Measurements from ENCODE around the gene MACROD2. TPM values are rescaled to one million over a fixed set of nuclear protein-coding genes. Genes with fewer than 3 reads are reported as not detected.

Gene MACROD2
- total and polyA plus RNA-seq, 9 donors = 2.0 to 4.9 (median 3.1) TPM

DNA sequence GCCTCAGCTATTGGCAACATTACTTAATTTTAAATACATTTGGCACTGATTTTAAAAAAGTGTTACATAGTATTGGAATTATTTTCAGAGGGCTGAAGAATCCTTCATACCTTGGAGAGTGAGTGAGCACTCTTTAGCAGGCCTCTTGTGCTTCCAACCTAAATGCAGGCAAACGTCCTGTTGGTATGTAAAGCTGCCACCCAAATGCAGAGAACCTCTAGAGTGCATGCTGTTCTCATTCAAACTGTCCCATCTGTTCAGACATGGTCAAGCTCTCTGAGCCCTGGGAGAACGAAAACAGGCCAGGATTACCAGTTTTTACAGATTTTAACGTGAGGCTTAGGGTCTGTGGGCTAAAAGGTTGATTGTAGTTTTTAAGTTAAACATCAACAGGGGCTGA is 720.1 kb downstream of the MACROD2 start:
- no peaks in the 10 kb centered on the region for H3K4me1 ChIP-seq (ENCODE audit: control insufficient read depth, insufficient read depth, low read length)
- H3K36me3 ChIP-seq (ENCODE audit: control insufficient read depth, insufficient read depth, low read length) = no peaks in the 10 kb centered on the region
- no peaks in the 10 kb centered on the region for H3K27me3 ChIP-seq (ENCODE audit: control insufficient read depth, insufficient read depth, low read length)
- H3K9me3 ChIP-seq (replicated peaks; ENCODE audit: control insufficient read depth, low read depth, low read length) = no peaks in the 10 kb centered on the region
- no peak for DNase-seq
- WGBS (ENCODE audit: insufficient coverage) = 50% methylated on average over 1 of the region's 3 CpGs
- no peak overlapping the region for H3K4me3 ChIP-seq (ENCODE audit: low read length)
- H3K27ac ChIP-seq (ENCODE audit: low read length) = no peak overlapping the region

DNA sequence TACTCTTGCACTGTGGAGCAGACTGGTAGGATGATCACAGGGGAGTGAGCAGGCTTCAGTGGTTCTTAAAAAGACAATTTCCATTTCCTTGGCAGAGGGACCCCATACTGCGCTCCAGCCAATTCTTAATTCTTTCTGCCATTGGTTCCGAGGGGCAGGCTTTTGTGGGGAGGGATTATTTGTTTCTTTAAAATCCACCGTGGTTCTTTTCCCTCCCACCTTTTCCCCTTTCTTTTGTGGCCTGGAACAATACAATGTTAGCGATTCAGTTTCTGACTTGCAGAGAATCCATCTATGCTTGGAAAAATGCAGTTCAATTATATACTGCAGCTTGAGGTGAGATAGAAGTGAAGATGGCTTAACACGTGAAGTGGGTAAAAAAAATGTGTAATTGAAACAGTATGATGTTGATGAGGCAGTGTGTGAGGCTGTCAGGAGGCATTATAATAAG is 721.1 kb downstream of the MACROD2 start:
- H3K36me3 ChIP-seq (ENCODE audit: control insufficient read depth, insufficient read depth, low read length) = no peaks in the 10 kb centered on the region
- no peaks in the 10 kb centered on the region for H3K9me3 ChIP-seq (replicated peaks; ENCODE audit: control insufficient read depth, low read depth, low read length)
- no peaks in the 10 kb centered on the region for H3K27me3 ChIP-seq (ENCODE audit: control insufficient read depth, insufficient read depth, low read length)
- 64% methylated on average over 1 of the region's 5 CpGs for WGBS (ENCODE audit: insufficient coverage)
- H3K4me3 ChIP-seq (ENCODE audit: low read length) = no peak overlapping the region
- H3K4me1 ChIP-seq (ENCODE audit: control insufficient read depth, insufficient read depth, low read length) = no peaks in the 10 kb centered on the region
- no peak overlapping the region for H3K27ac ChIP-seq (ENCODE audit: low read length)
- DNase-seq = peak; percentile 13

DNA sequence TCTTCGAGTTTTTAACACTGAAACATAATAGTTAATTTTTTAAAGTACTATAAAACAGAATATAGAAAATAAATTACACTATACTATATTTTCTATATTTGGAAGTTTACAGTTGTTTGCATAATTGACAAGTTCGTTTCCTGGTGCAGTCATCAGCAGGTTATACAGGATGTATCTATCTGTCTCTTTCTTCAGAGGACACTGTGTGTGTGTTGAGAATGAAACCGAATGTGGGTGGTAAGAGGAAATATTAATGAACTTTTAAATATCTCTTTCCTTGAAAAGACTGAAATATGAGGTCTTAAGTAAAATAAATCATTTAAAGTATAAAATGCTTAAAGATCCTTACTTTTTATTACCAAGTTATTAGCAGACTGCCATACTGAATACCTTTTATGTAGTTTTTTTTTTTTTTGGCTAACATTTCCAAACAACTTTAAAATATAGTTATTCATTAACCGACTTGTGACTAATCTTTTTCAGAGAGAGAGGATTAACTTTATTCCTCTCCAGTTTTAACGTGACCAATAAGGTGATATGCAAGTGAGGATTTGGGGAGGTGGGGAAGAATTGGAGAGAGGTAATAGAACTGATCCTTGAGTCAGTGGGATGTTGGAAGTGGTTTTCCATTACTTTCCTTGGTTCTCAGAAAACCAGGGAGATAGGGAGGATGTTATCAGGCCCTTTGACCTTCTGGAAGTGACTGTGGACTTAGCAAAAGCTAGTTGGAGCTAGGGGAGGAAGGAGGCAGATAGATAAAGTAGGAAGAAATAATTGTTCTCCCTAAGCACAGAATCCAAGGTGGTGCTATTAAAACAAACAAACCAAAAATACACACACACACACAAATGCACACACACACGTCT is 722.1 kb downstream of the MACROD2 start:
- Histone ChIP-seq H3K27ac (ENCODE audit: low read length) (no peak overlapping the region), H3K4me1 (ENCODE audit: control insufficient read depth, insufficient read depth, low read length) (no peaks in the 10 kb centered on the region), H3K4me3 (ENCODE audit: low read length) (no peak overlapping the region), H3K36me3 (ENCODE audit: control insufficient read depth, insufficient read depth, low read length) (no peaks in the 10 kb centered on the region), H3K9me3 (replicated peaks; ENCODE audit: control insufficient read depth, low read depth, low read length) (no peaks in the 10 kb centered on the region), H3K27me3 (ENCODE audit: control insufficient read depth, insufficient read depth, low read length) (no peaks in the 10 kb centered on the region)
- WGBS (ENCODE audit: insufficient coverage) = no CpG with 5 or more reads among the region's 6 CpGs
- DNase-seq = no peak

DNA sequence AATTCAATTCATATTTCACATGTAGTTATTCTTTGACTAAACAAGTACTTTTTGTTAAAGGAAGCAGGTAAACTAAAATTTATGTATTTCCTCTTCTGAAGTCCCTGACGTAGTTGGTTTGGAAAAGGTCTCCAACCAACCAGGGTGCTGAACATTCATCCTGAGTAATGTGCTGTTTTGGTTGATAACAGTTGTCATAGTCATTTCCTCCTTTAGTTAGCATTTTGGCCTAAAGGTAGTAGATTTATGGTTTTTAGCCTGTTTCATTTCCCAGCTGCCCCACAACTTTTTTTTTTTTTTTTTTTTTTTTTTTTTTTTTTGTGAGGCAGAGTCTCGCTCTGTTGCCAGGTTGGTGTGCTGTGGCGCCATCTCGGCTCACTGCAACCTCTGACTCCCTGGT is 724.9 kb downstream of the MACROD2 start:
- WGBS (ENCODE audit: insufficient coverage) = no CpG with 5 or more reads among the region's 4 CpGs
- Histone ChIP-seq H3K27ac (ENCODE audit: low read length) (no peak overlapping the region), H3K9me3 (replicated peaks; ENCODE audit: control insufficient read depth, low read depth, low read length) (no peaks in the 10 kb centered on the region), H3K27me3 (ENCODE audit: control insufficient read depth, insufficient read depth, low read length) (no peaks in the 10 kb centered on the region), H3K4me1 (ENCODE audit: control insufficient read depth, insufficient read depth, low read length) (no peaks in the 10 kb centered on the region), H3K4me3 (ENCODE audit: low read length) (no peak overlapping the region), H3K36me3 (ENCODE audit: control insufficient read depth, insufficient read depth, low read length) (no peaks in the 10 kb centered on the region)
- DNase-seq = no peak

DNA sequence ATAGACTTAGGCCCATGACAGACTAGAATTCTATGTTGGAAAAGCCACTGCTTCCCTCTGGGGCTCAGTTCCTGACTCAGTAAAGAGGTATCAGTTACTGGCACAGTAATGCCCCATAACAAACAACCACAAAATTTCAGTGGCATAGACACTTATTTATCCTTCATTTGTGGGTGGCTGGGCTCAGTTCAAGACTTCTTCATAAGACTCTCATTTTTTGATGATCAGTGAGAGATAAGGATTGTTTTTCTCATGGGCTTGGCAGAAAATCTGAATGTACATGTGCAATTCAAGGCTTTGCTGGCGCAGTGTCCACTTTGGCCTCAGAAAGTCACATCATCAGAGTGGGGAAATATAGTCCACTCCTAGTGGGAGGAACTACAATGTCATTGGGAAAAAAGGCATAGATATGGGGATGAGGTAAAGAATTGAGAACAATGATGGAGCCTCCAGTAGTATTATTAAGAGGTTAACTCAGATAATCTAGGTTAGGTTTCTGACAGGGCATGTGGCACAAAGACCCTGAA is 726.7 kb downstream of the MACROD2 start:
- no peak overlapping the region for H3K4me3 ChIP-seq (ENCODE audit: low read length)
- H3K36me3 ChIP-seq (ENCODE audit: control insufficient read depth, insufficient read depth, low read length) = no peaks in the 10 kb centered on the region
- DNase-seq = no peak
- H3K9me3 ChIP-seq (replicated peaks; ENCODE audit: control insufficient read depth, low read depth, low read length) = no peaks in the 10 kb centered on the region
- H3K4me1 ChIP-seq (ENCODE audit: control insufficient read depth, insufficient read depth, low read length) = no peaks in the 10 kb centered on the region
- WGBS (ENCODE audit: insufficient coverage) = 100% methylated on average over 1 of the region's 1 CpG
- H3K27ac ChIP-seq (ENCODE audit: low read length) = no peak overlapping the region
- H3K27me3 ChIP-seq (ENCODE audit: control insufficient read depth, insufficient read depth, low read length) = no peaks in the 10 kb centered on the region

DNA sequence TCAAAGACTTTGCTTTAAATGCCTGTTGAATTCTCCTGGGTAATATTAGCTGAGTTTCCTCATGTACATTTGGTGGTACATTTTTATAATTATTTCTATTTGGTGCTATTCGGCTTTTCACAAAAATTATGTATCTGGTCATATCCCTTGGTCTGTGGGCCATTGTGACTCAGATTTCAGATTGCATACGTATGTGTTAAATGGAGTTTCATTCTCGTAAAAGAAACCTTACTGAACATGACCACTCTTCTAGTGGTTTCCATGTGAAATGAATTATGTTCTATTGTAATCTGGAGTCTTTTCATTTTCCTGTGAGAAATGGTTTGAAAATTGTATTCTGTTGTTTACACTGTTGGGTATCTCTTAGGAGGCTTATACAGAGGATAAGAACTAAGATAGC is 728.3 kb downstream of the MACROD2 start:
- no CpG with 5 or more reads among the region's 3 CpGs for WGBS (ENCODE audit: insufficient coverage)
- H3K9me3 ChIP-seq (replicated peaks; ENCODE audit: control insufficient read depth, low read depth, low read length) = no peaks in the 10 kb centered on the region
- H3K27ac ChIP-seq (ENCODE audit: low read length) = no peak overlapping the region

DNA sequence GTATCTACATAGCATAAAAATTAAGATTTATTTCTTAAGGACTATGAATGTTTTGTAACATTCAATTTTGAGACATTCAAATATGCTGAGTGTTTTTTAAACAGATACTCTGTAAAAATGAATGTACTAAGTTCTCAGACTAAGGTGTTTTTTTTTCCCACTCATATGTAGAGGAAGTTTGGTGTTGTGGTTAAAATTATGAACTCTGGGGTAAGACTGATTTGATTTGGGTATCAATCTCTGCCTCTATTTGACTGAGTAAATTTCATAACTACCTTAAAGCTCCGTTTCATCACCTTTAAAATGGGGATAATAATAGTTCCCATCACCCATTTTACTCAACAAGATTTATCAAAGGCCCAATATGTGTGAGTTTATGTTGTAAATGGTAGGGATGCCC is 728.7 kb downstream of the MACROD2 start:
- H3K27ac ChIP-seq (ENCODE audit: low read length) = no peak overlapping the region
- no peaks in the 10 kb centered on the region for H3K36me3 ChIP-seq (ENCODE audit: control insufficient read depth, insufficient read depth, low read length)
- no peaks in the 10 kb centered on the region for H3K27me3 ChIP-seq (ENCODE audit: control insufficient read depth, insufficient read depth, low read length)
- no peak overlapping the region for H3K4me3 ChIP-seq (ENCODE audit: low read length)
- WGBS (ENCODE audit: insufficient coverage) = no CpG with 5 or more reads among the region's 1 CpG
- H3K4me1 ChIP-seq (ENCODE audit: control insufficient read depth, insufficient read depth, low read length) = no peaks in the 10 kb centered on the region
- DNase-seq = no peak
- H3K9me3 ChIP-seq (replicated peaks; ENCODE audit: control insufficient read depth, low read depth, low read length) = no peaks in the 10 kb centered on the region

More for the DNA sequence above, 728.3 kb downstream of the MACROD2 start:
- H3K36me3 ChIP-seq (ENCODE audit: control insufficient read depth, insufficient read depth, low read length) = no peaks in the 10 kb centered on the region
- H3K4me3 ChIP-seq (ENCODE audit: low read length) = no peak overlapping the region
- H3K27me3 ChIP-seq (ENCODE audit: control insufficient read depth, insufficient read depth, low read length) = no peaks in the 10 kb centered on the region
- H3K4me1 ChIP-seq (ENCODE audit: control insufficient read depth, insufficient read depth, low read length) = no peaks in the 10 kb centered on the region
- no peak for DNase-seq

DNA sequence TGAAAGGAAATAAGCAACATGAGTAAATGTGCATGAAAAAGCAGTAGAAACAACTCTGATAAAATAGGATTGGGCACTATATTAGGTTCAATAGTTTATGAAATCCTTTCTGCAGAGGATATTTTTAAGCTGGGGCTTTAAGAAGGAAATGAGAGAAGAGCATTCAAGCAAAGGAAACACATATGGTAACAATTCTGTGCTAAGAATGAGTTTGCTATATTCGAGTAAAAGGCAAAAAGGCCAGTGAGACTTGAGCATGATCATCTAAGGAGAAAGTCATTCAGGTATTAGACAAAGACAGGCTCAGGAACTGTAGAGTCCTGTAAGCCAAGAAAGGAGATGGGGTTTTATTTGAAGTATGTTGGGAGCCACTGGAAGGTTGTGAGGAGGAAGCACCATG is 729.2 kb downstream of the MACROD2 start:
- H3K27me3 ChIP-seq (ENCODE audit: control insufficient read depth, insufficient read depth, low read length) = no peaks in the 10 kb centered on the region
- DNase-seq = peak; percentile 84
- no peak overlapping the region for H3K27ac ChIP-seq (ENCODE audit: low read length)
- 0% methylated on average over 1 of the region's 1 CpG for WGBS (ENCODE audit: insufficient coverage)
- no peaks in the 10 kb centered on the region for H3K9me3 ChIP-seq (replicated peaks; ENCODE audit: control insufficient read depth, low read depth, low read length)
- no peak overlapping the region for H3K4me3 ChIP-seq (ENCODE audit: low read length)
- H3K36me3 ChIP-seq (ENCODE audit: control insufficient read depth, insufficient read depth, low read length) = no peaks in the 10 kb centered on the region
- no peaks in the 10 kb centered on the region for H3K4me1 ChIP-seq (ENCODE audit: control insufficient read depth, insufficient read depth, low read length)

DNA sequence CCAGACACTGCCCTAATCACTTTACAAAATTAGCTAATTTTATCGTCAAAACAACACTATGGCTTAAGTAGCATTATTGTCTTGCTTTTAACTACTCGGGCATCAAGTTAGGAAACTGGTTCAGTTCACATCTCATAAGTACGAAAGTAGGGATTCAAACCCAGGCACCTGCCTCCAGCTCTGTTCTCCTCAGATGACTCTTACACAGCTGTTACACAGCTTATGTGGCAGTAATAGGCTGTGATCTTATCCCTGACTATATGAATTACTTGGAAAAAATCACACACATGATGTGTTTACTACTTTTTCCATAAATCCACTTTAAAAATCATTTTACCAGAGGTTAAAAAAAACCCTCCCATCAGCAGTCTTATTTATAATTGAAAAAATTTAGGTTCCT is 731.3 kb downstream of the MACROD2 start:
- Histone ChIP-seq H3K4me1 (ENCODE audit: control insufficient read depth, insufficient read depth, low read length) (no peaks in the 10 kb centered on the region), H3K27ac (ENCODE audit: low read length) (no peak overlapping the region), H3K4me3 (ENCODE audit: low read length) (no peak overlapping the region), H3K27me3 (ENCODE audit: control insufficient read depth, insufficient read depth, low read length) (no peaks in the 10 kb centered on the region), H3K36me3 (ENCODE audit: control insufficient read depth, insufficient read depth, low read length) (no peaks in the 10 kb centered on the region), H3K9me3 (replicated peaks; ENCODE audit: control insufficient read depth, low read depth, low read length) (no peaks in the 10 kb centered on the region)
- DNase-seq = peak; percentile 76
- no CpG with 5 or more reads among the region's 3 CpGs for WGBS (ENCODE audit: insufficient coverage)

DNA sequence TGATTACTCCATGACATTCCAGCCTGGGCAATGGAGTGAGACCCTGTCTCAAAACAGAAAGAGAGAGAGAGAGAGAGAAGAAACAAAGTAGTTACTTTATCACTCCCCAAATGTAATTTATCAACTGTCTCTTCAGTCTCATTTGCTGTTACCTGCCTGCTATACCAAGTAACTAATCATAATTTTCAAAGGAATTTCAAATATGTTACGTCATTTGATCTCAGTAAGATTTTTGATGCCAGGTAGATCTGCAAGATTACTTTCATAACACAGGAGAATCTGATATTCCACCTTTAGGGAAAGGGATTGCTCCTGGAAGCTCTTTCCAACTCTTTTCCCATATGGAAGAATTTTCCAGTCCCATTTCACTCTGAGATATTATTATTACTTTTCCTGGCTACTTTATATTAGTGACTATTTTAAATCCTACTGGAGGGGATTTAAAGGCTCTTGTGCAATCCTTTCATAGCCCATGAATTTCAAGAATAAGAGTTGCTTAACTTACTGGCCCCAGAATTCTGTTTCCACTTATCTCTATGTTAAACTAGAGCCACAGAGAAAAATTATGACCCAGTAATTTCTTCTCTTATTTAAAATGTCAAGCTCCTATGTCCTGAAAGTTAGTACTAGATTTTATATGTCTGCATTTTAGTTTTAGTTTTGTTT is 732.3 kb downstream of the MACROD2 start:
- Histone ChIP-seq H3K9me3 (replicated peaks; ENCODE audit: control insufficient read depth, low read depth, low read length) (no peaks in the 10 kb centered on the region), H3K27ac (ENCODE audit: low read length) (no peak overlapping the region), H3K4me1 (ENCODE audit: control insufficient read depth, insufficient read depth, low read length) (no peaks in the 10 kb centered on the region), H3K27me3 (ENCODE audit: control insufficient read depth, insufficient read depth, low read length) (no peaks in the 10 kb centered on the region), H3K4me3 (ENCODE audit: low read length) (no peak overlapping the region), H3K36me3 (ENCODE audit: control insufficient read depth, insufficient read depth, low read length) (no peaks in the 10 kb centered on the region)
- no CpG with 5 or more reads among the region's 1 CpG for WGBS (ENCODE audit: insufficient coverage)
- peak; percentile 84 for DNase-seq
